Measurements from ENCODE around the gene TMEM232. TPM values are rescaled to one million over a fixed set of nuclear protein-coding genes. Genes with fewer than 3 reads are reported as not detected.

Gene TMEM232
- total RNA-seq, 4 donors from 2014 or later: 1.9 to 3.6 (median 2.5) TPM

- DNase-seq (ENCODE audit: low spot score) (no peak), ATAC-seq (ENCODE audit: low FRiP score) (no peak)
- TF ChIP-seq CTCF (IDR thresholded peaks at IDR 0.05): no peak
Measured at GRCh38 chr5:110525762-110526161, 200.7 kb downstream of the TMEM232 start.

- DNase-seq (ENCODE audit: low spot score) (no peak), ATAC-seq (ENCODE audit: low FRiP score) (no peak)
- TF ChIP-seq CTCF (IDR thresholded peaks at IDR 0.05): no peak
Measured at GRCh38 chr5:110517396-110517795, 209.1 kb downstream of the TMEM232 start.

DNA sequence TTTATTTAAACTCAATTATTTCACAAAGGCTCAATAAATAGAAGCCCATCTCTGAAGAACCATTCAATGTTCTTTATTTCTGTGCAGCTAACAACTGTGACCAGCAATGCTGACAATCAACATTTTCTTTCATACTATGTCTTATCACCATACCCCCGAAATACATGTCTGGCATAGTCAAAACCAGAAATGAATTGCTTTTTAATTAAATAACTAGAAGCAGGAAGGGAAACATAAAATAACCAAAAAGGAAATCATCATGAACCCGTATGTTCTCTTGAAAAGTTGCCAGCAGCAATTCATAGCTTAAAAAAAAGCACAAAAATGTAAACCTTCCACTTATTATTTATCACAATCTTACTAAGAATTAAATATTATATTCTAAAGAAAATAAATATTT, 212.4 kb downstream of the TMEM232 start:
- ATAC-seq (ENCODE audit: low FRiP score): no peak
- no peak for TF ChIP-seq CTCF (IDR thresholded peaks at IDR 0.05)
- no peak for DNase-seq (ENCODE audit: low spot score)

GRCh38 chr5:110512266-110512665, 214.2 kb downstream of the TMEM232 start:
- ATAC-seq (ENCODE audit: low FRiP score): no peak
- DNase-seq (ENCODE audit: low spot score): no peak

GRCh38 chr5:110510146-110510545, 216.3 kb downstream of the TMEM232 start:
- no peak for ATAC-seq (ENCODE audit: low FRiP score)
- TF ChIP-seq CTCF (IDR thresholded peaks at IDR 0.05): no peak

More at GRCh38 chr5:110512266-110512665, 214.2 kb downstream of the TMEM232 start:
- no peak for TF ChIP-seq CTCF (IDR thresholded peaks at IDR 0.05)

DNA sequence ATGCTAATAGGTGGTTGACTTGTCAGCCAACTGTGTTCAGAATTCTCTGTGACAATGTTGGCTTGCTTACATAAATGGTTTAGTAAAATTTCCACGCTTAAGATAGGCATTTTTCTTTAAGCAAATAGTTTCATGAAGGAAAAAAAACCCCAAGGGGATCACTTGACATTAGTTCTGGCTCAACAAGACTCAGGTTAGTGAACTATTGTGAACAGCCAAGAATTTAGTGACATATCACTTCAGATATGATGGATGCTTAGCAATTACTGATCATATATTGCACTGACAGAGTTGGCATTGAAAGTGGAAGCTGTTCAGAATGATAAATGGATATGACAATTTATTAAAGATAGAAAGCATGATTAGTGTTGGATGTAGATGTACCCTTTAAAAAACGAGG, 218.5 kb downstream of the TMEM232 start:
- no peak for TF ChIP-seq CTCF (IDR thresholded peaks at IDR 0.05)
- ATAC-seq (ENCODE audit: low FRiP score): no peak
- no peak for DNase-seq (ENCODE audit: low spot score)

More at GRCh38 chr5:110510146-110510545, 216.3 kb downstream of the TMEM232 start:
- no peak for DNase-seq (ENCODE audit: low spot score)

DNA sequence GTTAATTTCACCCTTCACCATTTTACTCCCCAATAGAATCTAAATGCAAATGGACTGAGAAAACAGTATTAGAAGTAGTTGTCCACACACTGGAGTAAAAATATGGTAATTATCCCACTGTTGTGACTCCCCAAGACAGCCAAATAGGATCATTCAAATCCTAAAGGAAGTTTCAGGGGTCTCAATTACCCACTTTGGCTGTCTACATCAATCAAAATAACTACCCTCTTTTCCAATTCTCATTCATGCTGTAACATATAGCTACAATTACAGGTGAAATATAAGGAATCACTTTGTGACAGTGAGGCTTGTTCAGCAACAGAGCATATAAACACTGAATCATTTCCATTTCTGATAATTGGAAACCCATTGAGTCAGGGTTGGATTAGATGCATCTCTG, 220.1 kb downstream of the TMEM232 start:
- ATAC-seq (ENCODE audit: low FRiP score) (no peak), DNase-seq (ENCODE audit: low spot score) (no peak)

More for the DNA sequence above, 220.1 kb downstream of the TMEM232 start:
- TF ChIP-seq CTCF (IDR thresholded peaks at IDR 0.05): no peak
